HepG2 (cell line): ENCODE results near the gene EIF5A2. TPM values are rescaled to one million over a fixed set of nuclear protein-coding genes. Genes with fewer than 3 reads are reported as not detected.

ENCODE experiments used
- CBX1 ChIP-seq: IDR thresholded peaks from one replicate; pipeline ENCODE4 v1.6.1; 2016; ENCODE audit warnings: antibody characterized with exemption, low read depth
- CREBL2 ChIP-seq: sonication (generic); formaldehyde crosslinking; IDR thresholded peaks from 2 replicates; pipeline ENCODE4 v1.8.1; 2023; ENCODE audit warnings: missing genetic modification reagents, mild to moderate bottlenecking, borderline replicate concordance
- EHMT2 ChIP-seq: fragments of 200-600 bp; sonication (generic); IDR thresholded peaks from 2 replicates; pipeline ENCODE4 v1.7.0; 2017; ENCODE audit warnings: antibody characterized with exemption, low read depth, low read length, borderline replicate concordance
- ETV6 ChIP-seq: sonication (generic); formaldehyde crosslinking; conservative IDR thresholded peaks from 2 replicates; pipeline ENCODE4 v1.4.0; 2020; ENCODE audit warnings: missing genetic modification reagents
- FOXM1 ChIP-seq: sonication (generic); formaldehyde crosslinking; IDR thresholded peaks from 2 replicates; pipeline ENCODE4 v1.5.0; 2020; ENCODE audit warnings: missing genetic modification reagents
- HMGXB4 ChIP-seq, 2 experiments: sonication (generic) in 1 of 2; formaldehyde crosslinking in 1 of 2; IDR thresholded peaks; 2 replicates each; pipeline versions ENCODE4 v1.4.0 to v1.6.1; 2018 to 2020; ENCODE audit warnings: missing genetic modification reagents in 2 of 2, borderline replicate concordance in 1 of 2, low read depth in 1 of 2, mild to moderate bottlenecking in 1 of 2, missing biosample characterization in 1 of 2
- HNF1B ChIP-seq: sonication (generic); formaldehyde crosslinking; IDR thresholded peaks from 2 replicates; pipeline ENCODE4 v1.5.1; 2020; ENCODE audit warnings: mild to moderate bottlenecking, moderate library complexity, missing genetic modification reagents
- HNF4A ChIP-seq: sonication (generic); formaldehyde crosslinking; IDR thresholded peaks from 2 replicates; pipeline ENCODE4 v1.4.0; 2020; ENCODE audit warnings: missing genetic modification reagents
- HOXA9 ChIP-seq: sonication (generic); formaldehyde crosslinking; IDR thresholded peaks from 2 replicates; pipeline ENCODE4 v1.8.1; 2022; ENCODE audit warnings: missing genetic modification reagents, mild to moderate bottlenecking, moderate library complexity, borderline replicate concordance
- IRF2 ChIP-seq: IDR thresholded peaks from 2 replicates; pipeline ENCODE4 v1.6.1; 2018; ENCODE audit warnings: missing genetic modification reagents, missing compliant biosample characterization
- KDM6A ChIP-seq: IDR thresholded peaks from 2 replicates; pipeline ENCODE4 v1.6.1; 2016; ENCODE audit warnings: low read depth
- MAF1 ChIP-seq: sonication (generic); formaldehyde crosslinking; IDR thresholded peaks from 2 replicates; pipeline ENCODE4 v1.5.0; 2020; ENCODE audit warnings: missing genetic modification reagents, borderline replicate concordance
- MEF2D ChIP-seq: sonication (generic); formaldehyde crosslinking; IDR thresholded peaks from 2 replicates; pipeline ENCODE4 v1.5.1; 2020; ENCODE audit warnings: mild to moderate bottlenecking, missing genetic modification reagents
- MYC ChIP-seq: sonication (generic); formaldehyde crosslinking; IDR thresholded peaks from 2 replicates; pipeline ENCODE4 v1.9.0; 2021; ENCODE audit warnings: missing genetic modification reagents, borderline replicate concordance
- NCOA5 ChIP-seq: sonication (generic); formaldehyde crosslinking; IDR thresholded peaks from 2 replicates; pipeline ENCODE4 v1.4.0; 2020; ENCODE audit warnings: missing genetic modification reagents
- SAP130 ChIP-seq: IDR thresholded peaks from 2 replicates; pipeline ENCODE4 v1.6.1; 2016; ENCODE audit warnings: low read depth
- ZBTB3 ChIP-seq: sonication (generic); formaldehyde crosslinking; IDR thresholded peaks from 2 replicates; pipeline ENCODE4 v1.4.0; 2020; ENCODE audit warnings: low read depth, mild to moderate bottlenecking, moderate library complexity, missing genetic modification reagents, borderline replicate concordance
- ZC3H4 ChIP-seq: sonication (generic); formaldehyde crosslinking; IDR thresholded peaks from 2 replicates; pipeline ENCODE4 v1.4.0; 2020; ENCODE audit warnings: missing genetic modification reagents, borderline replicate concordance
- ZNF17 ChIP-seq: sonication (generic); formaldehyde crosslinking; IDR thresholded peaks from 2 replicates; pipeline ENCODE4 v1.5.0; 2020; ENCODE audit warnings: mild to moderate bottlenecking, missing genetic modification reagents
- ZNF232 ChIP-seq: sonication (generic); formaldehyde crosslinking; IDR thresholded peaks from 2 replicates; pipeline ENCODE4 v1.4.0; 2020; ENCODE audit warnings: missing genetic modification reagents, borderline replicate concordance
- ZNF264 ChIP-seq: sonication (generic); formaldehyde crosslinking; IDR thresholded peaks from 2 replicates; pipeline ENCODE4 v1.4.0; 2020; ENCODE audit warnings: missing genetic modification reagents
- ZNF432 ChIP-seq: sonication (generic); formaldehyde crosslinking; IDR thresholded peaks from 2 replicates; pipeline ENCODE4 v1.5.0; 2020; ENCODE audit warnings: missing genetic modification reagents, mild to moderate bottlenecking, borderline replicate concordance
- ZNF562 ChIP-seq: sonication (generic); formaldehyde crosslinking; IDR thresholded peaks from 2 replicates; pipeline ENCODE4 v1.8.0; 2022; ENCODE audit warnings: missing genetic modification reagents, borderline replicate concordance
- ZNF614 ChIP-seq: IDR thresholded peaks from 2 replicates; pipeline ENCODE4 v1.6.1; 2018; ENCODE audit warnings: missing biosample characterization, missing genetic modification reagents, inconsistent platforms, borderline replicate concordance
- polyA plus RNA-seq, 8 experiments: library from polyadenylated mRNA; depleted of rRNA in 3 of 8; stranded (reverse) in 7 of 8; unstranded in 1 of 8; fragments of >200 nt; fragmentation: Illumina TruSeq in 4 of 8; extraction: Trizol in 4 of 8; gene quantifications; 2 replicates each; pipeline versions ENCODE4 v1.2.1 to v1.2.3, GENCODE V29; 2011 to 2016; ENCODE audit warnings: low read depth in 4 of 8, missing spikeins in 1 of 8, mixed read lengths in 1 of 8; ENCODE audit not compliant: insufficient read depth in 1 of 8
- total RNA-seq, 5 experiments: library from RNA; depleted of rRNA; stranded (reverse); fragments of >200 nt; fragmentation: Illumina TruSeq; extraction: Trizol; gene quantifications; 2 replicates each; pipeline ENCODE4 v1.2.3, GENCODE V29; 2016; ENCODE audit warnings: low read depth in 1 of 5
- TF ChIP-seq, protein P1 (sequence below): sonication (generic); formaldehyde crosslinking; conservative IDR thresholded peaks from 2 replicates; pipeline ENCODE4 v1.8.1; 2023; ENCODE audit warnings: missing genetic modification reagents

Gene EIF5A2
- total and polyA plus RNA-seq, 2 of the 13 experiments (the other 11 are each of a cell fraction or from before 2014, with no cell fraction given): 3.5 to 9.4 TPM

GRCh38 chr3:170869645-170870593, 38.5 kb downstream of the EIF5A2 start, which contains the start of gene RPL22L1 (continued):
- TF ChIP-seq SAP130 (peak; percentile 94), IRF2 (CRISPR knock-in tag) (peak; percentile 73), ZNF232 (CRISPR knock-in tag) (peak; percentile 65; the same call in 1 of the 2 replicates), CREBL2 (CRISPR knock-in tag) (no peak), ZNF614 (CRISPR knock-in tag) (peak; percentile 82), ZBTB3 (CRISPR knock-in tag) (no peak), NCOA5 (no peak), CBX1 (no peak), ZNF562 (CRISPR knock-in tag) (no peak), HMGXB4 (CRISPR knock-in tag; IDR thresholded peaks at IDR 0.05; ENCODE audit: borderline replicate concordance in 1 of 2, low read depth in 1 of 2) (peak; percentile 90 to 91; a peak in 3 of 4 replicates), MYC (peak; percentile 97), ZC3H4 (CRISPR knock-in tag) (no peak; the same call in 1 of the 2 replicates), ZNF17 (CRISPR knock-in tag) (no peak), ETV6 (CRISPR knock-in tag) (no peak), HNF1B (CRISPR knock-in tag) (no peak), KDM6A (CRISPR knock-in tag) (no peak), ZNF264 (CRISPR knock-in tag) (peak; percentile 50; the same call in 1 of the 2 replicates), FOXM1 (no peak), ZNF432 (no peak), MEF2D (CRISPR knock-in tag) (no peak), HOXA9 (CRISPR knock-in tag) (no peak), MAF1 (no peak), HNF4A (CRISPR knock-in tag) (peak; percentile 9; the same call in 1 of the 2 replicates), EHMT2 (no peak)
- TF ChIP-seq, protein P1, sequence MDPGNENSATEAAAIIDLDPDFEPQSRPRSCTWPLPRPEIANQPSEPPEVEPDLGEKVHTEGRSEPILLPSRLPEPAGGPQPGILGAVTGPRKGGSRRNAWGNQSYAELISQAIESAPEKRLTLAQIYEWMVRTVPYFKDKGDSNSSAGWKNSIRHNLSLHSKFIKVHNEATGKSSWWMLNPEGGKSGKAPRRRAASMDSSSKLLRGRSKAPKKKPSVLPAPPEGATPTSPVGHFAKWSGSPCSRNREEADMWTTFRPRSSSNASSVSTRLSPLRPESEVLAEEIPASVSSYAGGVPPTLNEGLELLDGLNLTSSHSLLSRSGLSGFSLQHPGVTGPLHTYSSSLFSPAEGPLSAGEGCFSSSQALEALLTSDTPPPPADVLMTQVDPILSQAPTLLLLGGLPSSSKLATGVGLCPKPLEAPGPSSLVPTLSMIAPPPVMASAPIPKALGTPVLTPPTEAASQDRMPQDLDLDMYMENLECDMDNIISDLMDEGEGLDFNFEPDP: 0 out of 2 replicates have a peak, but pooled peaks have one; percentile 77
